ENCODE measurements around the gene CTDSPL. TPM values are rescaled to one million over a fixed set of nuclear protein-coding genes. Genes with fewer than 3 reads are reported as not detected.

Gene CTDSPL
- total RNA-seq, 1 experiment from 2014 or later, result 16.1 TPM

GRCh38 chr3:37995652-37996641 lies 134.3 kb downstream of the CTDSPL start:
- in situ Hi-C loops (cut with HindIII; ENCODE audit: low pct_unique_long_range_greater_than_20kb, low sequenced_read_pairs), result no loop called here
- no peak for DNase-seq (ENCODE audit: low read depth, low spot score)

GRCh38 chr3:37996785-37997301 lies 135.2 kb downstream of the CTDSPL start:
- peak; percentile 88 for DNase-seq (ENCODE audit: low read depth, low spot score)
- in situ Hi-C loops (cut with HindIII; ENCODE audit: low pct_unique_long_range_greater_than_20kb, low sequenced_read_pairs), result no loop called here

- DNase-seq (ENCODE audit: low read depth, low spot score), result no peak
- in situ Hi-C loops (cut with HindIII; ENCODE audit: low pct_unique_long_range_greater_than_20kb, low sequenced_read_pairs), result no loop called here
Observed at GRCh38 chr3:37997342-37997741, 135.7 kb downstream of the CTDSPL start.

- DNase-seq (ENCODE audit: low read depth, low spot score), result no peak
- in situ Hi-C loops (cut with HindIII; ENCODE audit: low pct_unique_long_range_greater_than_20kb, low sequenced_read_pairs), result no loop called here
Observed at GRCh38 chr3:37997791-37998370, 136.2 kb downstream of the CTDSPL start.

GRCh38 chr3:37999836-38000235 lies 138.2 kb downstream of the CTDSPL start:
- in situ Hi-C loops (cut with HindIII; ENCODE audit: low pct_unique_long_range_greater_than_20kb, low sequenced_read_pairs), result no loop called here
- no peak for DNase-seq (ENCODE audit: low read depth, low spot score)

- in situ Hi-C loops (cut with HindIII; ENCODE audit: low pct_unique_long_range_greater_than_20kb, low sequenced_read_pairs), result no loop called here
- DNase-seq (ENCODE audit: low read depth, low spot score), result no peak
Observed at GRCh38 chr3:38000242-38000916, 138.7 kb downstream of the CTDSPL start.

GRCh38 chr3:38000965-38001455 lies 139.3 kb downstream of the CTDSPL start:
- in situ Hi-C loops (cut with HindIII; ENCODE audit: low pct_unique_long_range_greater_than_20kb, low sequenced_read_pairs), result no loop called here
- DNase-seq (ENCODE audit: low read depth, low spot score), result no peak

- DNase-seq (ENCODE audit: low read depth, low spot score), result no peak
- in situ Hi-C loops (cut with HindIII; ENCODE audit: low pct_unique_long_range_greater_than_20kb, low sequenced_read_pairs), result no loop called here
Observed at GRCh38 chr3:38001456-38002081, 139.9 kb downstream of the CTDSPL start.

- in situ Hi-C loops (cut with HindIII; ENCODE audit: low pct_unique_long_range_greater_than_20kb, low sequenced_read_pairs), result no loop called here
- no peak for DNase-seq (ENCODE audit: low read depth, low spot score)
Observed at GRCh38 chr3:38002291-38002876, 140.7 kb downstream of the CTDSPL start.

GRCh38 chr3:38002940-38003339 lies 141.3 kb downstream of the CTDSPL start:
- in situ Hi-C loops (cut with HindIII; ENCODE audit: low pct_unique_long_range_greater_than_20kb, low sequenced_read_pairs), result no loop called here

GRCh38 chr3:38003371-38003816 lies 141.7 kb downstream of the CTDSPL start:
- DNase-seq (ENCODE audit: low read depth, low spot score), result peak; percentile 68
- in situ Hi-C loops (cut with HindIII; ENCODE audit: low pct_unique_long_range_greater_than_20kb, low sequenced_read_pairs), result no loop called here

More at GRCh38 chr3:38002940-38003339, 141.3 kb downstream of the CTDSPL start:
- no peak for DNase-seq (ENCODE audit: low read depth, low spot score)

- in situ Hi-C loops (cut with HindIII; ENCODE audit: low pct_unique_long_range_greater_than_20kb, low sequenced_read_pairs), result no loop called here
- DNase-seq (ENCODE audit: low read depth, low spot score), result no peak
Observed at GRCh38 chr3:38003817-38004414, 142.2 kb downstream of the CTDSPL start.

GRCh38 chr3:38004415-38005075 lies 142.9 kb downstream of the CTDSPL start:
- in situ Hi-C loops (cut with HindIII; ENCODE audit: low pct_unique_long_range_greater_than_20kb, low sequenced_read_pairs), result no loop called here
- DNase-seq (ENCODE audit: low read depth, low spot score), result peak; percentile 84

- in situ Hi-C loops (cut with HindIII; ENCODE audit: low pct_unique_long_range_greater_than_20kb, low sequenced_read_pairs), result no loop called here
- DNase-seq (ENCODE audit: low read depth, low spot score), result peak; percentile 92
Observed at GRCh38 chr3:38005076-38006020, 143.7 kb downstream of the CTDSPL start.

- DNase-seq (ENCODE audit: low read depth, low spot score), result no peak
- in situ Hi-C loops (cut with HindIII; ENCODE audit: low pct_unique_long_range_greater_than_20kb, low sequenced_read_pairs), result no loop called here
Observed at GRCh38 chr3:38006031-38006430, 144.4 kb downstream of the CTDSPL start.

Data from SK-MEL-5 (cell line).